Parathyroid adenoma (tissue), 2 donors: ENCODE results near the gene TADA2A.

Source experiments
- H2AFZ ChIP-seq: fragments of 300-600 bp; sonication (generic); one replicate; pipeline ENCODE4 v1.7.0; 2017; ENCODE audit warnings: antibody characterized with exemption, mild to moderate bottlenecking
- H3K27ac ChIP-seq: fragments of 300-600 bp; sonication (generic); one replicate; pipeline ENCODE4 v1.7.0; 2017
- H3K27me3 ChIP-seq: fragments of 300-600 bp; sonication (generic); one replicate; pipeline ENCODE4 v1.7.0; 2017; ENCODE audit warnings: low read length; ENCODE audit not compliant: control insufficient read depth, insufficient read depth
- H3K36me3 ChIP-seq: fragments of 300-600 bp; sonication (generic); one replicate; pipeline ENCODE4 v1.7.0; 2017; ENCODE audit warnings: low read length; ENCODE audit not compliant: control insufficient read depth, insufficient read depth
- H3K4me1 ChIP-seq: fragments of 300-600 bp; sonication (generic); one replicate; pipeline ENCODE4 v1.7.0; 2017; ENCODE audit warnings: control low read depth
- H3K4me2 ChIP-seq: fragments of 300-600 bp; sonication (generic); one replicate; pipeline ENCODE4 v1.7.0; 2017; ENCODE audit warnings: low read length
- H3K4me3 ChIP-seq: fragments of 300-600 bp; sonication (generic); one replicate; pipeline ENCODE4 v1.7.0; 2017; ENCODE audit warnings: low read depth, low read length
- H3K79me2 ChIP-seq: fragments of 300-600 bp; sonication (generic); one replicate; pipeline ENCODE4 v1.7.0; 2017; ENCODE audit warnings: control low read depth
- H3K9ac ChIP-seq: fragments of 300-600 bp; sonication (generic); one replicate; pipeline ENCODE4 v1.7.0; 2017; ENCODE audit warnings: mild to moderate bottlenecking
- H3K9me3 ChIP-seq: fragments of 300-600 bp; sonication (generic); one replicate; pipeline ENCODE4 v1.7.0; 2017; ENCODE audit warnings: low read length; ENCODE audit not compliant: control insufficient read depth
- CTCF ChIP-seq: fragments of 300-600 bp; sonication (generic); IDR thresholded peaks from one replicate; pipeline ENCODE4 v1.7.0; 2017; ENCODE audit warnings: antibody characterized with exemption, mild to moderate bottlenecking
- donor health status: primary hyperparathyroidism.

TADA2A gene, protein sequence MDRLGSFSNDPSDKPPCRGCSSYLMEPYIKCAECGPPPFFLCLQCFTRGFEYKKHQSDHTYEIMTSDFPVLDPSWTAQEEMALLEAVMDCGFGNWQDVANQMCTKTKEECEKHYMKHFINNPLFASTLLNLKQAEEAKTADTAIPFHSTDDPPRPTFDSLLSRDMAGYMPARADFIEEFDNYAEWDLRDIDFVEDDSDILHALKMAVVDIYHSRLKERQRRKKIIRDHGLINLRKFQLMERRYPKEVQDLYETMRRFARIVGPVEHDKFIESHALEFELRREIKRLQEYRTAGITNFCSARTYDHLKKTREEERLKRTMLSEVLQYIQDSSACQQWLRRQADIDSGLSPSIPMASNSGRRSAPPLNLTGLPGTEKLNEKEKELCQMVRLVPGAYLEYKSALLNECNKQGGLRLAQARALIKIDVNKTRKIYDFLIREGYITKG

DNA sequence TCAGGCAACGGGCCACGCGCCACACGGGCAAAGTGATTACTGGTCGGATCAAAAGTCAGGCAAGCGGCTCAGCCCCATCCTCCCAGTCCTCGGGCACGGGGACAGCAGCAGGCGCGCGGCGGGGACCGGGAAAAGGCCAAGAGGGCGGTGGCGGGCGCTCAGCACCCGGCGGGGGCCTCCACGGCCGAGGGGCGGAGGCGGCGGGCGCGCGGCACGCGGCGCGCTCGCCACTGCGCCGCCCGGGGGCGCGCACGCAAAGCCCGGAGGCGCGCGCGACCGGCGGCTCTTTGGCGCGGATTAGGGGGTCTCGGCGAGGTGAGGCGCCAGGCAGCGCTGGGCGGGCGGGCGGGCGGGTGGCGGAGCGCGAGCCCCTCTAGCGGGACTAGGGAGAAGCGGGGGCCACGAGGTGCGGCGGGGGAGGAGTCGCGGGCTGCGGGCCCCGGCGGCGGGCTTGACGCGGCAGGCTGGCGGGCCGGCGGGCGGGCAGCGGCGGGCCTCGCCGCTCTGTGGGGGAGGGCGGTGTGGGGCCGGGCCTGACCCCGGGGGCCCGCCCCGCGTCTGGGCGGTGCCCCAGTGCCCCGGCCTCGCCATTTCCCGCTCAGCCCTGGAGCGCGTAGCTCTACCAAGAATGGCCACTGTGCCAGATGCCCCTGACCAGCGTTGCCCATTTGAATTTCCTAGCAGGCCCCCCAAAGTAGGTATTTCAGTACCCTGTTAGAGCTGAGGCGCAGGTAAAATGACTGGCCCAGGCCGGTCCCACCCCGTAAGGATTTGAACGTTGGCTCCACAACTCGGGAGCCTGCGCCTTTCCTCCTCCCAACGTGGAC is at the start of gene TADA2A, which contains the start of gene ACACA:
TADA2A (plus strand) TSS at position 252 of the 827 bp plus-strand sequence. CDS start 4,480 bp downstream, outside the sequence.
ACACA (minus strand) TSS at position 202 of the 827 bp plus-strand sequence. CDS start 537 bp downstream, outside the sequence.
- peak within 1 kb of the TSS; percentile 87 for H3K4me3 ChIP-seq
- H3K27me3 ChIP-seq = no peaks in the 10 kb centered on the region
- H3K9me3 ChIP-seq = no peaks in the 10 kb centered on the region
- no peaks in the 10 kb centered on the region for H3K36me3 ChIP-seq
- peak within 1 kb of the TSS; percentile 98 for H2AFZ ChIP-seq
- peaks cover 5% of the 10 kb centered on the region for H3K79me2 ChIP-seq
- TF ChIP-seq CTCF = peak; percentile 4
- peak within 1 kb of the TSS; percentile 72 for H3K4me2 ChIP-seq
- H3K9ac ChIP-seq = peak within 1 kb of the TSS; percentile 17
- H3K27ac ChIP-seq = peak within 1 kb of the TSS; percentile 85
- H3K4me1 ChIP-seq = peaks cover 2% of the 10 kb centered on the region

DNA sequence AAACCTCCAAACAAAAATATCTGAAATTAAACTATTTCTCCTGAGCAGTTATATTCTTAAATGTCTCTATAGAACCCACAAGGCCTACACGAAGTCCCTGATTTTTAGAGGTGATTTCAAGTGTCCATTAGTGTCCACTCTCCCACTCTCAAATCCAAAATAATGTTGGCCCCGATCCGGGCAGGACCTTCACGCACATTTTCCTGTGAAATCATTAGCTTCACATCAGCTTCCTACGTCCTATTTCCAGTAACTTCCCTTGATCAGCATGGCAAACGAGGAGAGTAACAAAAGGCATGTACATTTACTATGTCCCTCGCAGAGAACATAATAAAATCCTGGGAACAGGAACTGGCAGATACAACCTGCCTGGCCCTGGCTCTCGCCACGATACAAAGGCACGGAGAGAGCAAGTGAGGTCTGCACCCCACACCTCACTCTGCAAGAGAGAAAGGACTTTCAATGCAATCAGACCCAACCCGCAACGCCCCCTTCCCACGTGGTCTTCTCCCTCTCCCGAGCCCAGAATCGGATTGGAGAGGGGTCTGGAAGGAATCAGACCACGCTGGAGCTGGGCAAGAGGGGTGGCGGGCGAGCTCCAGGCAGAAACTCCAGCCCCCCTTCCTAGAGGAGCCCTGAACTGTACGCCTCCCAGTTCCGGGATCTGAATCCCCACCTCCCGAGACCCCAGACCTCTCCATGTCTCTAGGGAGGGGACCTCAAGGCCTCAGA is 48.4 kb upstream of the TADA2A start:
- Histone ChIP-seq H3K4me1 (peaks cover 5% of the 10 kb centered on the region), H3K4me3 (peak overlapping the region; percentile 69), H3K36me3 (no peaks in the 10 kb centered on the region), H3K27ac (peak overlapping the region; percentile 87), H2AFZ (peak overlapping the region; percentile 84), H3K4me2 (peak overlapping the region; percentile 54), H3K79me2 (peaks cover 2% of the 10 kb centered on the region), H3K27me3 (no peaks in the 10 kb centered on the region), H3K9me3 (no peaks in the 10 kb centered on the region), H3K9ac (peak overlapping the region; percentile 58)
- TF ChIP-seq CTCF = no peak

DNA sequence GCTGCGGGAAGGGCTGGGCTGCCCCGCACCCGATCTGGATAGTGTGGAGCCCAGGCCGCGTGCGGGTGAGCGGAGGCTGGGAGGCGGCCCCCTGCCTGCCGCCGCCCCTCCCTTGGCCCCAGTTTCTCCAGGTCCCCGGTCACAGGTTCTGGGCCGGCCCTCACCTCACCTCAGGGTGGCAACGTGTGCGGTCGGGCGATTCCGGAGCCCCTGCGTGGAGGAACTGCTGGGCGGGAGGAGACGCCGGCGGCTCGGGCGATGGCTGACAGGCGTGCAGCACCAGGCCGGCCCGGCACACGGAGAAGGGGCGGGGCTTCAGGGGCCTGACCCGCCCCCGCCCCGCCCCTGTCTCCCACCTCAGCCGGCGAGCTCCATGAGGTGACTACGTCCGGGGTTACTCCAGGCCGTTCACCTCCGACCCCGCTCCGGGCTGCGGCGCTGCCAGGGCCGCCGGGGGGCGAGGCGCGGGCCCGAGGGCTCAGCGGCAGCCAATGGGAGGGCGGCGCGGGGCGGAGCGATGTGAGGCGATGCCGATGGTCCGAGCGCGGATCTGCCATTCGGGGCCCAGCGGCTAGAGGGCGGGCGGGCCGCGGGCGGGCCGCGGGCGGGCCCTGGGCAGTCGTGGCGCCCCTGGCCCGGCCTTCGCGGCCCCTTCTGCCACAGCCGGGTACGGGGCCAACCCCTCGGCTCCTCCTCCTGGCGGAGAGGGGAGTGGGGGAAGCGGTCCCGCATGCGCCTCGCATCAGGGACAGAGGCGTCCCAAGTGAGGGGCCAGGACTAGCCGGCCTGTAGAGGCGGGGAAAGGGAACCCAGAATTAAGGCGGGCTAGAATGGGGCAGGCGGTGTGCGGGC is 47.6 kb upstream of the TADA2A start:
- Histone ChIP-seq H3K36me3 (no peaks in the 10 kb centered on the region), H3K27ac (peak overlapping the region; percentile 87), H3K4me1 (peaks cover 5% of the 10 kb centered on the region), H3K4me2 (peak overlapping the region; percentile 93), H3K9ac (peak overlapping the region; percentile 58), H3K9me3 (no peaks in the 10 kb centered on the region), H3K27me3 (no peaks in the 10 kb centered on the region), H2AFZ (peak overlapping the region; percentile 96), H3K79me2 (peaks cover 2% of the 10 kb centered on the region), H3K4me3 (peak overlapping the region; percentile 69)
- peak; percentile 20 for TF ChIP-seq CTCF

GRCh38 chr17:37359682-37360188 is 47.0 kb upstream of the TADA2A start:
- Histone ChIP-seq H3K9ac (no peak overlapping the region), H3K36me3 (no peaks in the 10 kb centered on the region), H2AFZ (peak overlapping the region; percentile 96), H3K4me3 (peak overlapping the region; percentile 69), H3K9me3 (no peaks in the 10 kb centered on the region), H3K27ac (peak overlapping the region; percentile 87), H3K79me2 (peaks cover 2% of the 10 kb centered on the region), H3K27me3 (no peaks in the 10 kb centered on the region), H3K4me1 (peaks cover 5% of the 10 kb centered on the region), H3K4me2 (peak overlapping the region; percentile 93)
- TF ChIP-seq CTCF = no peak
